Suprapubic skin (tissue), 4 donors: ENCODE results near the gene WWOX. TPM values are rescaled to one million over a fixed set of nuclear protein-coding genes. Genes with fewer than 3 reads are reported as not detected.

Experiments used
- DNase-seq, 2 donors: peaks; one replicate each; pipeline ENCODE4 v3.0.0-alpha.2; 2019; ENCODE audit warnings: low spot score in 2 of 2
- H3K27ac ChIP-seq: fragments of 200-600 bp; sonication (generic); one replicate; pipeline ENCODE4 v1.5.1; 2019
- H3K27me3 ChIP-seq: fragments of 200-600 bp; sonication (generic); one replicate; pipeline ENCODE4 v1.5.1; 2019
- H3K36me3 ChIP-seq: fragments of 200-600 bp; sonication (generic); one replicate; pipeline ENCODE4 v1.5.1; 2019
- H3K4me1 ChIP-seq: fragments of 200-600 bp; sonication (generic); one replicate; pipeline ENCODE4 v1.5.1; 2019
- H3K4me3 ChIP-seq: fragments of 200-600 bp; sonication (generic); one replicate; pipeline ENCODE4 v1.5.1; 2019; ENCODE audit warnings: mild to moderate bottlenecking
- H3K9me3 ChIP-seq: fragments of 200-600 bp; sonication (generic); one replicate; pipeline ENCODE4 v1.5.1; 2019
- EP300 ChIP-seq: sonication (generic); formaldehyde crosslinking; IDR thresholded peaks from one replicate; pipeline ENCODE4 v1.6.1; 2017; ENCODE audit warnings: antibody characterized with exemption
- POLR2A ChIP-seq, 2 donors: fragments of 450-650 bp; IDR thresholded peaks; one replicate each; pipeline ENCODE4 v1.6.1; 2017; ENCODE audit warnings: antibody characterized with exemption in 2 of 2, mild to moderate bottlenecking in 2 of 2, moderate library complexity in 2 of 2
- POLR2AphosphoS5 ChIP-seq, 3 donors: sonication (generic); formaldehyde crosslinking; IDR thresholded peaks; one replicate each; pipeline ENCODE4 v1.6.1; 2017; ENCODE audit warnings: antibody characterized with exemption in 3 of 3
- WGBS: methylation state at CpG from one replicate; pipeline ENCODE4 v1.1.5; 2018; 5-methylcytosine and 5-hydroxymethylcytosine counted together
- total RNA-seq, 4 donors: library from RNA; depleted of rRNA; stranded (reverse); fragments of >200 nt; gene quantifications; one replicate each; pipeline ENCODE4 v1.1.0, GENCODE V29; 2016
- TF ChIP-seq, protein P1 (sequence below), 2 donors: fragments of 200-600 bp in 1 of 2; fragments of 450-650 bp in 1 of 2; sonication (generic) in 1 of 2; IDR thresholded peaks; one replicate each; pipeline ENCODE4 v1.5.1; 2016 to 2019; ENCODE audit warnings: antibody characterized with exemption in 2 of 2, mild to moderate bottlenecking in 1 of 2, moderate library complexity in 1 of 2

The WWOX gene
- total RNA-seq, 4 donors from 2014 or later: 29.6 to 104 (median 47.3) TPM

GRCh38 chr16:78122774-78123315, 23.4 kb downstream of the WWOX start:
- DNase-seq: no peak

GRCh38 chr16:78125112-78125844, 25.8 kb downstream of the WWOX start:
- H3K4me3 ChIP-seq: no peak overlapping the region
- H3K36me3 ChIP-seq: no peaks in the 10 kb centered on the region
- H3K9me3 ChIP-seq: no peaks in the 10 kb centered on the region
- DNase-seq: no peak
- H3K27ac ChIP-seq: no peak overlapping the region
- WGBS: 89% methylated on average over 15 of the region's 15 CpGs
- H3K27me3 ChIP-seq: no peaks in the 10 kb centered on the region
- TF ChIP-seq EP300 (no peak), POLR2A (IDR thresholded peaks at IDR 0.05) (no peak), POLR2AphosphoS5 (IDR thresholded peaks at IDR 0.05) (no peak)
- TF ChIP-seq, protein P1, sequence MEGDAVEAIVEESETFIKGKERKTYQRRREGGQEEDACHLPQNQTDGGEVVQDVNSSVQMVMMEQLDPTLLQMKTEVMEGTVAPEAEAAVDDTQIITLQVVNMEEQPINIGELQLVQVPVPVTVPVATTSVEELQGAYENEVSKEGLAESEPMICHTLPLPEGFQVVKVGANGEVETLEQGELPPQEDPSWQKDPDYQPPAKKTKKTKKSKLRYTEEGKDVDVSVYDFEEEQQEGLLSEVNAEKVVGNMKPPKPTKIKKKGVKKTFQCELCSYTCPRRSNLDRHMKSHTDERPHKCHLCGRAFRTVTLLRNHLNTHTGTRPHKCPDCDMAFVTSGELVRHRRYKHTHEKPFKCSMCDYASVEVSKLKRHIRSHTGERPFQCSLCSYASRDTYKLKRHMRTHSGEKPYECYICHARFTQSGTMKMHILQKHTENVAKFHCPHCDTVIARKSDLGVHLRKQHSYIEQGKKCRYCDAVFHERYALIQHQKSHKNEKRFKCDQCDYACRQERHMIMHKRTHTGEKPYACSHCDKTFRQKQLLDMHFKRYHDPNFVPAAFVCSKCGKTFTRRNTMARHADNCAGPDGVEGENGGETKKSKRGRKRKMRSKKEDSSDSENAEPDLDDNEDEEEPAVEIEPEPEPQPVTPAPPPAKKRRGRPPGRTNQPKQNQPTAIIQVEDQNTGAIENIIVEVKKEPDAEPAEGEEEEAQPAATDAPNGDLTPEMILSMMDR (IDR thresholded peaks at IDR 0.05): no peak
- H3K4me1 ChIP-seq: peaks cover 27% of the 10 kb centered on the region

More at GRCh38 chr16:78122774-78123315, 23.4 kb downstream of the WWOX start:
- 4% methylated on average over 4 of the region's 4 CpGs for WGBS
- Histone ChIP-seq H3K4me3 (no peak overlapping the region), H3K27ac (peak overlapping the region; percentile 75), H3K4me1 (peaks cover 21% of the 10 kb centered on the region), H3K27me3 (no peaks in the 10 kb centered on the region), H3K36me3 (peaks cover 19% of the 10 kb centered on the region), H3K9me3 (no peaks in the 10 kb centered on the region)
- TF ChIP-seq EP300 (no peak), POLR2A (IDR thresholded peaks at IDR 0.05) (no peak), POLR2AphosphoS5 (IDR thresholded peaks at IDR 0.05) (no peak)
- TF ChIP-seq, protein P1 (IDR thresholded peaks at IDR 0.05): peak in 1 of 2 donors; percentile 33

DNA sequence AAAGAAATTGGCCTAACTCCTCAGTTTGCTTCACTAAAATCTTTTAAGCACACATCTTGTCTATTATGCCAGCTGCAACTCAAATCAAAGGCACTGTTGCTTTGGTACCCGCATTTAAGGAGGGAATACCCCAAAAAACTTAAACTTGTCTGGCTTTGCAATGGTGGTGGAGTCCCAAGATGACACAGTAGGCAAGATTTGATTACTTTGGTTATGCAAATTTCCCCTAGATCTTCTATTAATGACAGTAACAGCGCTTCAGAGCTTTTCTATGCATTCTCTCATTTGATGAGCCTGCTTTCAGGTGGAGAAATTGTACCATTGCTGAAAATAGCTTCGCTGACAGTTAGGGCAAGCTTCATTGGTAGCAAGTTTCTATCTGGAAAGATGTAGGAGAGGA, 27.2 kb downstream of the WWOX start:
- TF ChIP-seq POLR2AphosphoS5 (IDR thresholded peaks at IDR 0.05) (no peak), EP300 (no peak), POLR2A (IDR thresholded peaks at IDR 0.05) (no peak)
- TF ChIP-seq, protein P1 (IDR thresholded peaks at IDR 0.05): no peak
- DNase-seq: no peak
- Histone ChIP-seq H3K27ac (no peak overlapping the region), H3K36me3 (no peaks in the 10 kb centered on the region), H3K27me3 (no peaks in the 10 kb centered on the region), H3K4me1 (peaks cover 27% of the 10 kb centered on the region), H3K4me3 (no peak overlapping the region), H3K9me3 (no peaks in the 10 kb centered on the region)
- 87% methylated on average over 3 of the region's 3 CpGs for WGBS

DNA sequence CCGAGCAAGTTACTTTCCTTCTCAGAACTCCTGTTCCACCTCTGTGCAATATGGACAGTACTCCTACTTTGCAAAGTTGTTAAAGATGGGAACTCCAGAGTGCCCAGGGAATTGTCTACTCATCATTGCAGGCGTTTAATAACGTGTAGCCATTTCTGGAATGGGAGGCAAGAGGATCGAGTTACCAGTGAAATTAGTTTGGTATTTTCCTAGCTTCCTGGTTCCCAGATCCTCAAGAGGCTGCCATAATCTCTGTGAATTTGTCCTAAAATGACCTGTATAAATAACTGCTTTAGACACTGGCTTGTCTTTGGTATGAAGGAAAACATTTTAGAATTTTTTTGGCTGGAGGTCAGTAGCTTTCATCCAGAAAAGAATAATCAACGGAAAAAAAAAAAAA, 27.7 kb downstream of the WWOX start:
- no peaks in the 10 kb centered on the region for H3K9me3 ChIP-seq
- DNase-seq: no peak
- no peak overlapping the region for H3K27ac ChIP-seq
- 30% methylated on average over 5 of the region's 5 CpGs for WGBS
- H3K36me3 ChIP-seq: no peaks in the 10 kb centered on the region
- peaks cover 27% of the 10 kb centered on the region for H3K4me1 ChIP-seq
- H3K27me3 ChIP-seq: no peaks in the 10 kb centered on the region
- H3K4me3 ChIP-seq: no peak overlapping the region
- TF ChIP-seq EP300: no peak
- TF ChIP-seq, protein P1 (IDR thresholded peaks at IDR 0.05): no peak
- TF ChIP-seq POLR2A (IDR thresholded peaks at IDR 0.05): no peak
- TF ChIP-seq POLR2AphosphoS5 (IDR thresholded peaks at IDR 0.05): no peak

GRCh38 chr16:78128913-78129312, 29.5 kb downstream of the WWOX start:
- DNase-seq: no peak
- Histone ChIP-seq H3K36me3 (no peaks in the 10 kb centered on the region), H3K9me3 (no peaks in the 10 kb centered on the region), H3K27ac (no peak overlapping the region), H3K4me3 (no peak overlapping the region), H3K4me1 (peaks cover 13% of the 10 kb centered on the region), H3K27me3 (no peaks in the 10 kb centered on the region)
- 30% methylated on average over 9 of the region's 9 CpGs for WGBS
- TF ChIP-seq POLR2AphosphoS5 (IDR thresholded peaks at IDR 0.05) (no peak), EP300 (no peak)
- TF ChIP-seq, protein P1 (IDR thresholded peaks at IDR 0.05): no peak
